ENCODE data around the gene TBX2.

The TBX2 gene

GRCh38 chr17:61412143-61412859 lies 12.7 kb downstream of the TBX2 start (continued):
- TF ChIP-seq ZBTB49 (tag by site-specific recombination; IDR thresholded peaks at IDR 0.05; ENCODE audit: low read depth), result no peak
- TF ChIP-seq AEBP2 (tag by site-specific recombination; IDR thresholded peaks at IDR 0.05; ENCODE audit: borderline replicate concordance), result no peak
- TF ChIP-seq ZNF280D (tag by site-specific recombination; IDR thresholded peaks at IDR 0.05), result no peak
- TF ChIP-seq PRDM6 (tag by site-specific recombination; IDR thresholded peaks at IDR 0.05), result no peak
- TF ChIP-seq ZSCAN18 (tag by site-specific recombination; IDR thresholded peaks at IDR 0.05), result no peak
- 0 out of 2 replicates have a peak, but pooled peaks have one; percentile 44 for TF ChIP-seq ZSCAN23 (tag by site-specific recombination; IDR thresholded peaks at IDR 0.05)
- no peak for TF ChIP-seq ZNF548 (tag by site-specific recombination; IDR thresholded peaks at IDR 0.05)
- TF ChIP-seq ZNF324 (tag by site-specific recombination; IDR thresholded peaks at IDR 0.05), result peak; percentile 53
- TF ChIP-seq SCRT2 (tag by site-specific recombination; IDR thresholded peaks at IDR 0.05), result peak; percentile 15; the same call in 1 of the 2 replicates
- TF ChIP-seq ZNF561 (tag by site-specific recombination; IDR thresholded peaks at IDR 0.05; ENCODE audit: borderline replicate concordance), result peak; percentile 71
- TF ChIP-seq ZNF37A (tag by site-specific recombination; IDR thresholded peaks at IDR 0.05), result no peak
- TF ChIP-seq ZNF214 (tag by site-specific recombination; IDR thresholded peaks at IDR 0.05; ENCODE audit: borderline replicate concordance), result no peak
- peak; percentile 42; the same call in 1 of the 2 replicates for TF ChIP-seq EGR2 (tag by site-specific recombination; IDR thresholded peaks at IDR 0.05; ENCODE audit: low read depth)
- no peak for TF ChIP-seq ZNF433 (tag by site-specific recombination; IDR thresholded peaks at IDR 0.05; ENCODE audit: low read depth)
- TF ChIP-seq ZNF514 (tag by site-specific recombination; IDR thresholded peaks at IDR 0.05), result no peak
- no peak for TF ChIP-seq ZNF837 (tag by site-specific recombination; IDR thresholded peaks at IDR 0.05)
- no peak for TF ChIP-seq ZNF211 (tag by site-specific recombination; IDR thresholded peaks at IDR 0.05; ENCODE audit: low read depth)
- TF ChIP-seq ZNF529 (tag by site-specific recombination; IDR thresholded peaks at IDR 0.05; ENCODE audit: insufficient replicate concordance), result no peak
- no peak for TF ChIP-seq ZNF549 (tag by site-specific recombination; IDR thresholded peaks at IDR 0.05)
- TF ChIP-seq KLF9 (tag by site-specific recombination; IDR thresholded peaks at IDR 0.05; ENCODE audit: low read depth), result no peak; the same call in 1 of the 2 replicates
- no peak; the same call in 1 of the 2 replicates for TF ChIP-seq ZNF449 (tag by site-specific recombination; IDR thresholded peaks at IDR 0.05)
